ENCODE data around the gene ORMDL3. TPM values are rescaled to one million over a fixed set of nuclear protein-coding genes. Genes with fewer than 3 reads are reported as not detected.

The ORMDL3 gene
- total RNA-seq, 1 experiment from 2014 or later: 53.2 TPM

- no peak for TF ChIP-seq USF2 (CRISPR knock-in tag; IDR thresholded peaks at IDR 0.05)
- TF ChIP-seq MYBL2 (CRISPR knock-in tag; IDR thresholded peaks at IDR 0.05): no peak
- TF ChIP-seq ZSCAN18 (CRISPR knock-in tag; IDR thresholded peaks at IDR 0.05): no peak
Measured at GRCh38 chr17:39974433-39974832, 47.0 kb upstream of the ORMDL3 start (continued).

- Mint-ChIP-seq H3K4me3 (no peak overlapping the region), H3K9me3 (no peaks in the 10 kb centered on the region), H3K27ac (no peak overlapping the region), H3K27me3 (ENCODE audit: low read depth) (peaks cover 32% of the 10 kb centered on the region), H3K36me3 (no peaks in the 10 kb centered on the region), H3K4me1 (0 out of 2 replicates have a peak, but pooled peaks cover 2% of the 10 kb centered on the region)
- ChIA-PET POLR2A (no interaction called here), CTCF (interaction anchor here (0.7 to 2.3 kb wide), 4 partner anchors 15 to 102 kb away, joined by 3 to 19 read pairs (median 3); no protein-coding TSS in a partner anchor)
- DNase-seq (ENCODE audit: low spot score) (no peak), ATAC-seq (no peak)
- no peak for TF ChIP-seq FOXK1 (CRISPR knock-in tag; IDR thresholded peaks at IDR 0.05)
- TF ChIP-seq ZNF512 (CRISPR knock-in tag; IDR thresholded peaks at IDR 0.05; ENCODE audit: borderline replicate concordance): no peak
- no peak for TF ChIP-seq ETV6 (CRISPR knock-in tag; IDR thresholded peaks at IDR 0.05)
- TF ChIP-seq CBFB (CRISPR knock-in tag; IDR thresholded peaks at IDR 0.05; ENCODE audit: low read depth): no peak
- no peak for TF ChIP-seq ZMAT4 (CRISPR knock-in tag; IDR thresholded peaks at IDR 0.05)
- TF ChIP-seq CTCF (IDR thresholded peaks at IDR 0.05): no peak
Measured at GRCh38 chr17:39973496-39973895, 46.1 kb upstream of the ORMDL3 start.

- Mint-ChIP-seq H3K4me3 (no peak overlapping the region), H3K27ac (no peak overlapping the region), H3K4me1 (0 out of 2 replicates have a peak, but pooled peaks cover 2% of the 10 kb centered on the region), H3K36me3 (no peaks in the 10 kb centered on the region), H3K27me3 (ENCODE audit: low read depth) (peaks cover 32% of the 10 kb centered on the region), H3K9me3 (no peaks in the 10 kb centered on the region)
- DNase-seq (ENCODE audit: low spot score): no peak
- ChIA-PET CTCF (interaction anchor here (1.2 kb wide), 1 partner anchor 46 kb away, joined by 3 read pairs; no protein-coding TSS in a partner anchor), POLR2A (no interaction called here)
- TF ChIP-seq ZNF416 (CRISPR knock-in tag; IDR thresholded peaks at IDR 0.05) (no peak), E2F1 (CRISPR knock-in tag; IDR thresholded peaks at IDR 0.05) (no peak), ZNF232 (CRISPR knock-in tag; IDR thresholded peaks at IDR 0.05) (no peak), KAT7 (CRISPR knock-in tag; IDR thresholded peaks at IDR 0.05; ENCODE audit: borderline replicate concordance) (no peak)
- no peak for ATAC-seq
Measured at GRCh38 chr17:39972271-39972670, 44.9 kb upstream of the ORMDL3 start.

Measured in WTC11 (cell line).